Measurements from ENCODE around the gene CRYGN. TPM values are rescaled to one million over a fixed set of nuclear protein-coding genes. Genes with fewer than 3 reads are reported as not detected.

Gene CRYGN
- not detected in 5 replicates for total RNA-seq (2022; extraction: Qiagen RNA extraction; ENCODE audit: low read depth)

GRCh38 chr7:151439855-151440798, at the start of gene CRYGN:
Gene CRYGN, minus strand, starts transcription at chr7:151440141. Its CDS starts 224 bp downstream, at chr7:151439917.

GRCh38 chr7:151409667-151410404, 30.1 kb downstream of the CRYGN start, which contains the start of gene WDR86:
Gene WDR86, minus strand, starts transcription at chr7:151410038. Its CDS starts 449 bp downstream, at chr7:151409589.

Other genes starting within 250 kb of the CRYGN start
- gene H2BK1, start 229.7 kb downstream of the CRYGN start, total RNA-seq (2022; extraction: Qiagen RNA extraction; ENCODE audit: low read depth): not detected in 5 replicates
- 65.3 to 71.7 TPM (median 70.5 TPM) in 5 replicates for gene ABCF2, start 212.9 kb downstream of the CRYGN start, total RNA-seq (2022; extraction: Qiagen RNA extraction; ENCODE audit: low read depth)
- 43.2 to 52.5 TPM (median 47.1 TPM) in 5 replicates for gene CHPF2, start 207.7 kb downstream of the CRYGN start, total RNA-seq (2022; extraction: Qiagen RNA extraction; ENCODE audit: low read depth)
- gene SMARCD3, start 191.4 kb downstream of the CRYGN start, total RNA-seq (2022; extraction: Qiagen RNA extraction; ENCODE audit: low read depth): 7.9 to 12.4 TPM (median 10.5 TPM) in 5 replicates
- gene NUB1, start 98.3 kb downstream of the CRYGN start, total RNA-seq (2022; extraction: Qiagen RNA extraction; ENCODE audit: low read depth): 36.4 to 41.6 TPM (median 39.4 TPM) in 5 replicates
- 0.07 to 0.20 TPM (median 0.13 TPM) in 4 of 5 replicates, not detected in the other for gene WDR86, start 30.1 kb downstream of the CRYGN start, total RNA-seq (2022; extraction: Qiagen RNA extraction; ENCODE audit: low read depth)
- gene RHEB, start 79.8 kb upstream of the CRYGN start, total RNA-seq (2022; extraction: Qiagen RNA extraction; ENCODE audit: low read depth): 113 to 169 TPM (median 156 TPM) in 5 replicates

Measured in A549 treated with DMSO at 1 μM for 4 hours (cell line).